ENCODE measurements around the gene GSTM3. TPM values are rescaled to one million over a fixed set of nuclear protein-coding genes. Genes with fewer than 3 reads are reported as not detected.

GSTM3 gene
- total and polyA plus RNA-seq, 10 donors = 8.9 to 44.0 (median 20.9) TPM

GRCh38 chr1:109764561-109765482, 24.0 kb upstream of the GSTM3 start:
- Histone ChIP-seq H3K36me3 (no peaks in the 10 kb centered on the region), H3K4me3 (no peak overlapping the region), H3K9me3 (no peaks in the 10 kb centered on the region), H3K4me1 (peaks cover 0 to 21% (median 5%) of the 10 kb centered on the region in 6 donors), H3K27me3 (replicated peaks in 1 of 7) (no peaks in the 10 kb centered on the region), H3K27ac (no peak overlapping the region)
- DNase-seq = peak; percentile 62
- WGBS, 5 donors = 86 to 93% (median 91%) methylated on average over 11 to 13 of the region's 13 CpGs
- TF ChIP-seq POLR2A (IDR thresholded peaks at IDR 0.05) (no peak), CTCF (IDR thresholded peaks at IDR 0.05 in 8 of 11, conservative IDR thresholded peaks at IDR 0.05 in 3 of 11) (no peak), POLR2AphosphoS5 (IDR thresholded peaks at IDR 0.05) (no peak)
- intact Hi-C loops (cut with DNase I; ENCODE audit: low total_unique reads) = no loop called here

GRCh38 chr1:109763646-109764415, 23.0 kb upstream of the GSTM3 start, which contains the start of gene EPS8L3:
Gene EPS8L3, minus strand, starts transcription at chr1:109763923. Its CDS starts 2,174 bp downstream, at chr1:109761749.
- no peaks in the 10 kb centered on the region for H3K27me3 ChIP-seq (replicated peaks in 1 of 7)
- no peaks in the 10 kb centered on the region for H3K36me3 ChIP-seq
- TF ChIP-seq POLR2AphosphoS5 (IDR thresholded peaks at IDR 0.05) (no peak), CTCF (IDR thresholded peaks at IDR 0.05 in 8 of 11, conservative IDR thresholded peaks at IDR 0.05 in 3 of 11) (no peak), POLR2A (IDR thresholded peaks at IDR 0.05) (no peak)
- peaks cover 0 to 21% (median 5%) of the 10 kb centered on the region in 6 donors for H3K4me1 ChIP-seq
- 67 to 89% (median 81%) methylated on average over 5 to 11 of the region's 11 CpGs for WGBS, 5 donors
- DNase-seq = peak; percentile 66
- H3K27ac ChIP-seq = peak within 1 kb of the TSS in 1 of 8 donors; percentile 50
- no peaks in the 10 kb centered on the region for H3K9me3 ChIP-seq
- no peak within 1 kb of the TSS for H3K4me3 ChIP-seq
- intact Hi-C loops (cut with DNase I; ENCODE audit: low total_unique reads) = no loop called here

GRCh38 chr1:109762821-109763645, 22.2 kb upstream of the GSTM3 start:
- peak overlapping the region in 1 of 8 donors; percentile 50 for H3K27ac ChIP-seq
- 58 to 80% (median 73%) methylated on average over 9 to 11 of the region's 11 CpGs for WGBS, 5 donors
- intact Hi-C loops (cut with DNase I; ENCODE audit: low total_unique reads) = no loop called here

More at GRCh38 chr1:109762821-109763645, 22.2 kb upstream of the GSTM3 start:
- no peak overlapping the region for H3K4me3 ChIP-seq
- H3K4me1 ChIP-seq = peaks cover 0 to 21% (median 5%) of the 10 kb centered on the region in 6 donors
- no peaks in the 10 kb centered on the region for H3K9me3 ChIP-seq
- no peaks in the 10 kb centered on the region for H3K36me3 ChIP-seq
- TF ChIP-seq POLR2AphosphoS5 (IDR thresholded peaks at IDR 0.05) = no peak
- TF ChIP-seq CTCF (IDR thresholded peaks at IDR 0.05 in 8 of 11, conservative IDR thresholded peaks at IDR 0.05 in 3 of 11) = no peak
- TF ChIP-seq POLR2A (IDR thresholded peaks at IDR 0.05) = no peak
- peak; percentile 63 for DNase-seq
- H3K27me3 ChIP-seq (replicated peaks in 1 of 7) = no peaks in the 10 kb centered on the region
